HG03558 (cell line): ENCODE data around the gene LIPG.
"Not testable (repeated sequence)": the region's sequence is repeated elsewhere in the genome, so short reads cannot be mapped to it uniquely, and the experiment has no call there.

Source experiments
- ATAC-seq: cut with Tn5 transposase; IDR thresholded peaks from one replicate; pipeline ENCODE4 v1.9.1; 2021; ENCODE audit warnings: moderate number of reproducible peaks; ENCODE audit not compliant: unreplicated experiment; ENCODE audit errors: extremely low read depth

LIPG gene

GRCh38 chr18:49544362-49544761 is 17.5 kb upstream of the LIPG start:
- ATAC-seq: no peak

- no peak for ATAC-seq
Observed at GRCh38 chr18:49546278-49546677, 15.6 kb upstream of the LIPG start.

GRCh38 chr18:49546719-49547273 is 15.1 kb upstream of the LIPG start:
- no peak for ATAC-seq

GRCh38 chr18:49547701-49548100 is 14.2 kb upstream of the LIPG start:
- ATAC-seq: no peak

GRCh38 chr18:49548229-49548636 is 13.6 kb upstream of the LIPG start:
- no peak for ATAC-seq

- no peak for ATAC-seq
Observed at GRCh38 chr18:49550621-49551339, 11.1 kb upstream of the LIPG start.

GRCh38 chr18:49553003-49553402 is 8.9 kb upstream of the LIPG start:
- no peak for ATAC-seq

- ATAC-seq: no peak
Observed at GRCh38 chr18:49555641-49556040, 6.2 kb upstream of the LIPG start.

GRCh38 chr18:49558356-49558755 is 3.5 kb upstream of the LIPG start:
- no peak for ATAC-seq

- not testable (repeated sequence) for ATAC-seq
Observed at GRCh38 chr18:49559326-49559931, 2.4 kb upstream of the LIPG start.

- no peak for ATAC-seq
Observed at GRCh38 chr18:49560277-49560623, 1.6 kb upstream of the LIPG start.

GRCh38 chr18:49560624-49561288 is 1.1 kb upstream of the LIPG start:
- ATAC-seq: no peak

- no peak for ATAC-seq
Observed at GRCh38 chr18:49562481-49563129, 748 bp downstream of the LIPG start.

- no peak for ATAC-seq
Observed at GRCh38 chr18:49563130-49563540, 1.3 kb downstream of the LIPG start.

GRCh38 chr18:49563701-49564517 is 2.1 kb downstream of the LIPG start:
- ATAC-seq: no peak

- ATAC-seq: no peak
Observed at GRCh38 chr18:49564518-49564834, 2.6 kb downstream of the LIPG start.

- ATAC-seq: no peak
Observed at GRCh38 chr18:49565101-49565500, 3.2 kb downstream of the LIPG start.

- ATAC-seq: no peak
Observed at GRCh38 chr18:49565612-49566011, 3.8 kb downstream of the LIPG start.

- no peak for ATAC-seq
Observed at GRCh38 chr18:49566217-49566770, 4.4 kb downstream of the LIPG start.

GRCh38 chr18:49566985-49567384 is 5.1 kb downstream of the LIPG start:
- ATAC-seq: no peak
